ENCODE measurements around the gene MPPED1. TPM values are rescaled to one million over a fixed set of nuclear protein-coding genes. Genes with fewer than 3 reads are reported as not detected.

MPPED1 gene
- total and polyA plus RNA-seq, 4 donors = 0.89 to 6.5 (median 4.1) TPM

GRCh38 chr22:43476341-43476740, 64.5 kb downstream of the MPPED1 start:
- no peak for DNase-seq (ENCODE audit: low spot score)

More at GRCh38 chr22:43476341-43476740, 64.5 kb downstream of the MPPED1 start:
- Histone ChIP-seq H3K27ac (ENCODE audit: low read depth in 1 of 2, low read length in 2 of 2) (peak overlapping the region in 1 of 2 donors; percentile 2), H3K4me1 (ENCODE audit: control insufficient read depth in 4 of 4, insufficient read depth in 4 of 4, low read length in 3 of 4) (peaks cover 3 to 21% (median 8%) of the 10 kb centered on the region in 4 donors), H3K27me3 (ENCODE audit: control insufficient read depth in 4 of 4, insufficient read depth in 4 of 4, low read length in 3 of 4) (no peaks in the 10 kb centered on the region), H3K36me3 (ENCODE audit: control insufficient read depth in 4 of 4, insufficient read depth in 3 of 4, low read depth in 1 of 4, low read length in 3 of 4) (peaks cover 0 to 3% (median 0%) of the 10 kb centered on the region in 4 donors), H3K9me3 (ENCODE audit: control insufficient read depth in 4 of 4, low read length in 3 of 4) (no peaks in the 10 kb centered on the region), H3K4me3 (ENCODE audit: low read depth in 1 of 3, low read length in 3 of 3) (no peak overlapping the region), H3K9ac (ENCODE audit: low read depth in 1 of 2, low read length in 2 of 2) (no peak overlapping the region)
- peak; percentile 39 for TF ChIP-seq CTCF (IDR thresholded peaks at IDR 0.05; ENCODE audit: low read depth, low read length, missing input control)
- TF ChIP-seq YY1 (IDR thresholded peaks at IDR 0.05) = no peak
- no peak for TF ChIP-seq MAX (IDR thresholded peaks at IDR 0.05)
- no peak for TF ChIP-seq REST (IDR thresholded peaks at IDR 0.05)
- no peak for TF ChIP-seq FOXA1 (IDR thresholded peaks at IDR 0.05)
- TF ChIP-seq NR2F2 (IDR thresholded peaks at IDR 0.05) = no peak
- peak; percentile 67 to 79 for TF ChIP-seq RAD21 (IDR thresholded peaks at IDR 0.05)
- TF ChIP-seq HNF4G (IDR thresholded peaks at IDR 0.05) = no peak
- TF ChIP-seq ATF3 (IDR thresholded peaks at IDR 0.05) = no peak
- no peak for TF ChIP-seq ZBTB33 (IDR thresholded peaks at IDR 0.05)
- no peak for TF ChIP-seq SP1 (IDR thresholded peaks at IDR 0.05)
- 68% methylated on average over 5 of the region's 5 CpGs for WGBS

Measured in liver (tissue), 9 donors.